ENCODE measurements around the gene REC8. TPM values are rescaled to one million over a fixed set of nuclear protein-coding genes. Genes with fewer than 3 reads are reported as not detected.

REC8 gene
- total and polyA plus RNA-seq, 12 donors: 2.5 to 17.7 (median 4.3) TPM

DNA sequence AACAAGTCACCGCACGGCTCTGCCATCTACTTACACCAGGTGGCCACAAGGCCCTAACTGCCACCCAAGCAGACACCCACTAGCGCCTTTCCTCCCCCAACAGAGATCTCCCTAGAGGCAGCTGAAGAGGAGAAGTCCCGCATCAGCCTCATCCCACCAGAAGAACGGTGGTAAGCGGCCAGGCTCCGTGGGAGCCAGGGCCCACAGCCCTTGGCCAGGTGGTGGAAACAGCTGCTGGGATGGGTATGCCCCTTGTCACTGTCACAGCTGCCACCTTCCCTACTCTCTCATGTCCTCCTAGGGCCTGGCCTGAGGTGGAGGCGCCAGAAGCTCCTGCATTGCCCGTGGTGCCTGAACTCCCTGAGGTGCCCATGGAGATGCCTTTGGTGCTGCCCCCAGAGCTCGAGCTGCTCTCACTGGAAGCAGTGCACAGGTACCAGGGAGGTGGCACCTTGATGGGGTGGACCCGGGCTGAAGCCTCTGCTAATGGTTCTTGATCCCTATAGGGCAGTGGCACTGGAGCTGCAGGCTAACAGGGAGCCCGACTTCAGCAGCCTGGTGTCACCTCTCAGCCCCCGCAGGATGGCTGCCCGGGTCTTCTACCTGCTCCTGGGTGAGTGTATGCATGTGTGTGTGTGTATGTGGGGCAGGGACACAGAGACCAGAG, 7.5 kb downstream of the REC8 start:
- Histone ChIP-seq H3K4me1 (peaks cover 0 to 19% (median 12%) of the 10 kb centered on the region in 9 donors), H3K27me3 (no peaks in the 10 kb centered on the region), H3K4me3 (no peak overlapping the region), H3K9me3 (no peaks in the 10 kb centered on the region), H3K27ac (peak overlapping the region; percentile 31 to 77 (median 64)), H3K36me3 (peaks cover 0 to 99% (median 38%) of the 10 kb centered on the region in 9 donors)
- 89 to 90% methylated on average over 14 of the region's 14 CpGs for WGBS, 2 donors
- TF ChIP-seq CTCF (IDR thresholded peaks at IDR 0.05): no peak
- intact Hi-C loops (cut with DNase I): no loop called here
- DNase-seq (no peak), ATAC-seq (peak in 7 of 8 donors; percentile 2 to 18 (median 12))

- Histone ChIP-seq H3K4me3 (no peak overlapping the region), H3K27ac (peak overlapping the region; percentile 31 to 77 (median 64)), H3K9me3 (no peaks in the 10 kb centered on the region), H3K36me3 (peaks cover 0 to 99% (median 43%) of the 10 kb centered on the region in 9 donors), H3K4me1 (peaks cover 0 to 19% (median 12%) of the 10 kb centered on the region in 9 donors), H3K27me3 (no peaks in the 10 kb centered on the region)
- peak in 7 of 8 donors; percentile 18 to 79 (median 43) for ATAC-seq
- intact Hi-C loops (cut with DNase I): no loop called here
- no peak for TF ChIP-seq CTCF (IDR thresholded peaks at IDR 0.05)
- DNase-seq: no peak
- WGBS, 2 donors: 77 to 84% methylated on average over 18 of the region's 18 CpGs
These were observed 8.3 kb downstream of the REC8 start for GRCh38 chr14:24179961-24180796.

- Histone ChIP-seq H3K27ac (no peak overlapping the region), H3K9me3 (no peaks in the 10 kb centered on the region), H3K4me1 (peaks cover 0 to 19% (median 12%) of the 10 kb centered on the region in 9 donors), H3K27me3 (no peaks in the 10 kb centered on the region), H3K4me3 (no peak overlapping the region), H3K36me3 (peaks cover 0 to 100% (median 43%) of the 10 kb centered on the region in 9 donors)
- no peak for TF ChIP-seq CTCF (IDR thresholded peaks at IDR 0.05)
- WGBS, 2 donors: 90 to 92% methylated on average over 19 of the region's 19 CpGs
- DNase-seq (no peak), ATAC-seq (no peak)
- intact Hi-C loops (cut with DNase I): no loop called here
These were observed 9.6 kb downstream of the REC8 start for GRCh38 chr14:24181371-24182077.
